ENCODE measurements around the gene OAS3. TPM values are rescaled to one million over a fixed set of nuclear protein-coding genes. Genes with fewer than 3 reads are reported as not detected.

The OAS3 gene
- total RNA-seq, 1 experiment from 2014 or later = 17.4 TPM

DNA sequence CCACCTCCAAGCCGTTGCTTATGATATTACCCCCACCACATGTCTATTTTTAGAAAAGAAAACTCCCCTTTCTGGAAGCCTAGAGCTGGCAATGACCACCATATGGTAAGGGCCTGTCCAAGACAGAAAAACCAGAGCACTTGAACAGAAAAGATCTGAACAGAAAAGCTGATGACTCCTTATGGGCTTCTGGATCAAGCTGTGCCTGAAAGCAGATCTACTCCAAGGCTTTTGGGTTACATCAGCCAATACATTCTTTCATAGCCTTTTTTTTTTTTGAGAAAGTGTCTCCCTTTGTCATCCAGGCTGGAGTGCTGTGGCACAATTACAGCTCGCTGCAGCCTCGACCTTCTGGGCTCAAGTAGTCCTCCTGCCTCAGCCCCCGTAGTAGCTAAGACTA lies 23.3 kb downstream of the OAS3 start:
- CTCF ChIA-PET = no interaction called here
- intact Hi-C loops (cut with micrococcal nuclease; ENCODE audit: unreplicated experiment) = no loop called here

DNA sequence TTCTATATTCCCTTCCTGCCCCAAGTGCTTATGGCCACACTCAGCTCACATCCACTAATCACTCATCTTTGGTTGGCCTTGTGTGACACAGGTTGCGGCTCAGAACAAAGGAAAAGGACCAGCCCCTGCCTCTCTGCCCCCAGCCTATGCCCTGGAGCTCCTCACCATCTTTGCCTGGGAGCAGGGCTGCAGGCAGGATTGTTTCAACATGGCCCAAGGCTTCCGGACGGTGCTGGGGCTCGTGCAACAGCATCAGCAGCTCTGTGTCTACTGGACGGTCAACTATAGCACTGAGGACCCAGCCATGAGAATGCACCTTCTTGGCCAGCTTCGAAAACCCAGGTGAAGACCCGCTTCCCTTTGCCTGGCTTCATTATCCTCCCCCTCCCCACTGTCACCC lies 24.3 kb downstream of the OAS3 start:
- Histone ChIP-seq H3K4me1 (replicated peaks; ENCODE audit: insufficient read depth) (no peaks in the 10 kb centered on the region), H3K36me3 (ENCODE audit: low read depth) (no peaks in the 10 kb centered on the region), H4K20me1 (ENCODE audit: insufficient read depth) (no peaks in the 10 kb centered on the region), H3K4me3 (no peak overlapping the region), H3K4me2 (no peak overlapping the region), H3K79me2 (ENCODE audit: low read depth) (no peaks in the 10 kb centered on the region), H2AFZ (no peak overlapping the region), H3K9me2 (ENCODE audit: insufficient read depth) (no peaks in the 10 kb centered on the region), H3K27me3 (ENCODE audit: insufficient read depth, low read depth) (no peaks in the 10 kb centered on the region), H3K9me3 (ENCODE audit: insufficient read depth, low read depth) (no peaks in the 10 kb centered on the region), H3K27ac (no peak overlapping the region), H3F3A (ENCODE audit: insufficient read depth, low read depth) (no peaks in the 10 kb centered on the region)
- intact Hi-C loops (cut with micrococcal nuclease; ENCODE audit: unreplicated experiment) = no loop called here
- no peak for DNase-seq
- ChIA-PET POLR2A (ENCODE audit: unreplicated experiment) (no interaction called here), CTCF (no interaction called here)
- no peak for TF ChIP-seq EZH2 (IDR thresholded peaks at IDR 0.05; ENCODE audit: low read depth)
- TF ChIP-seq, protein P1, sequence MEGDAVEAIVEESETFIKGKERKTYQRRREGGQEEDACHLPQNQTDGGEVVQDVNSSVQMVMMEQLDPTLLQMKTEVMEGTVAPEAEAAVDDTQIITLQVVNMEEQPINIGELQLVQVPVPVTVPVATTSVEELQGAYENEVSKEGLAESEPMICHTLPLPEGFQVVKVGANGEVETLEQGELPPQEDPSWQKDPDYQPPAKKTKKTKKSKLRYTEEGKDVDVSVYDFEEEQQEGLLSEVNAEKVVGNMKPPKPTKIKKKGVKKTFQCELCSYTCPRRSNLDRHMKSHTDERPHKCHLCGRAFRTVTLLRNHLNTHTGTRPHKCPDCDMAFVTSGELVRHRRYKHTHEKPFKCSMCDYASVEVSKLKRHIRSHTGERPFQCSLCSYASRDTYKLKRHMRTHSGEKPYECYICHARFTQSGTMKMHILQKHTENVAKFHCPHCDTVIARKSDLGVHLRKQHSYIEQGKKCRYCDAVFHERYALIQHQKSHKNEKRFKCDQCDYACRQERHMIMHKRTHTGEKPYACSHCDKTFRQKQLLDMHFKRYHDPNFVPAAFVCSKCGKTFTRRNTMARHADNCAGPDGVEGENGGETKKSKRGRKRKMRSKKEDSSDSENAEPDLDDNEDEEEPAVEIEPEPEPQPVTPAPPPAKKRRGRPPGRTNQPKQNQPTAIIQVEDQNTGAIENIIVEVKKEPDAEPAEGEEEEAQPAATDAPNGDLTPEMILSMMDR (conservative IDR thresholded peaks at IDR 0.05) = no peak
- BruUV-seq (replicated peaks) = no TSS peak

More for the DNA sequence above, 23.3 kb downstream of the OAS3 start:
- DNase-seq = no peak
- H3K79me2 ChIP-seq (ENCODE audit: low read depth) = no peaks in the 10 kb centered on the region
- no peaks in the 10 kb centered on the region for H3F3A ChIP-seq (ENCODE audit: insufficient read depth, low read depth)
- H4K20me1 ChIP-seq (ENCODE audit: insufficient read depth) = no peaks in the 10 kb centered on the region
- no peak overlapping the region for H2AFZ ChIP-seq
- H3K4me2 ChIP-seq = no peak overlapping the region
- no peaks in the 10 kb centered on the region for H3K9me3 ChIP-seq (ENCODE audit: insufficient read depth, low read depth)
- no peaks in the 10 kb centered on the region for H3K4me1 ChIP-seq (replicated peaks; ENCODE audit: insufficient read depth)
- no TSS peak for BruUV-seq (replicated peaks)
- no peak overlapping the region for H3K27ac ChIP-seq
- H3K9me2 ChIP-seq (ENCODE audit: insufficient read depth) = no peaks in the 10 kb centered on the region
- POLR2A ChIA-PET (ENCODE audit: unreplicated experiment) = no interaction called here
- TF ChIP-seq EZH2 (IDR thresholded peaks at IDR 0.05; ENCODE audit: low read depth) = no peak
- TF ChIP-seq, protein P1 (conservative IDR thresholded peaks at IDR 0.05) = no peak
- H3K27me3 ChIP-seq (ENCODE audit: insufficient read depth, low read depth) = no peaks in the 10 kb centered on the region
- H3K36me3 ChIP-seq (ENCODE audit: low read depth) = no peaks in the 10 kb centered on the region
- H3K4me3 ChIP-seq = no peak overlapping the region

DNA sequence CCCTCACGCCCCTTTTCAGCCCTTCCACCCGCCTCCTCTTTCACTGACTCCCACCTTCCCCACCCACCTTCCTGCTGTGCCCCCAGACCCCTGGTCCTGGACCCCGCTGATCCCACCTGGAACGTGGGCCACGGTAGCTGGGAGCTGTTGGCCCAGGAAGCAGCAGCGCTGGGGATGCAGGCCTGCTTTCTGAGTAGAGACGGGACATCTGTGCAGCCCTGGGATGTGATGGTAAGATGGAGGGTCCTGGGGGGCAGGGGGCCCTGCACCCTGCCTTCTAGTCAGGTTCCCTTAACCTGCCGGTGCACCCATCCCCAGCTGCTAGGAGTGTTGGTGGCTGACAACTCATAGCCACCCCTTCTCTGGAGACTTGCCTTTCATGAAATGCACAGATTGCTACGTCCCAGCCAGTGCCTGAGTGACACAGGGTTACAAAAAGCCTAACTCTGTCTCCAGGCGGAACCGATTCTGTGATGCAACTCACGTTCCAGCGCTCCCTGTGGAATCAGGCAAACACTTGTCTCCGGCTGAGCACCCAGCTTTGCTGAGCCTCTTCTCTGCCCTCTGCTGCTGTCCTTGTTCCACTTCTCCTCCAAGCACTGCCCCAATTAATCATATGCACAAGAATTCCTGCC lies 25.1 kb downstream of the OAS3 start:
- Histone ChIP-seq H2AFZ (no peak overlapping the region), H3K27me3 (ENCODE audit: insufficient read depth, low read depth) (no peaks in the 10 kb centered on the region), H3K9me2 (ENCODE audit: insufficient read depth) (no peaks in the 10 kb centered on the region), H3K4me2 (no peak overlapping the region), H3K36me3 (ENCODE audit: low read depth) (no peaks in the 10 kb centered on the region), H4K20me1 (ENCODE audit: insufficient read depth) (no peaks in the 10 kb centered on the region), H3K79me2 (ENCODE audit: low read depth) (no peaks in the 10 kb centered on the region), H3K27ac (no peak overlapping the region), H3K9me3 (ENCODE audit: insufficient read depth, low read depth) (no peaks in the 10 kb centered on the region), H3F3A (ENCODE audit: insufficient read depth, low read depth) (no peaks in the 10 kb centered on the region), H3K4me1 (replicated peaks; ENCODE audit: insufficient read depth) (no peaks in the 10 kb centered on the region), H3K4me3 (no peak overlapping the region)
- no TSS peak for BruUV-seq (replicated peaks)
- CTCF ChIA-PET = no interaction called here
- intact Hi-C loops (cut with micrococcal nuclease; ENCODE audit: unreplicated experiment) = no loop called here
- POLR2A ChIA-PET (ENCODE audit: unreplicated experiment) = no interaction called here
- no peak for DNase-seq
- TF ChIP-seq, protein P1 (conservative IDR thresholded peaks at IDR 0.05) = no peak
- TF ChIP-seq EZH2 (IDR thresholded peaks at IDR 0.05; ENCODE audit: low read depth) = no peak
